Hematopoietic multipotent progenitor cell treated with erythropoietin and hydrocortisone succinate and interleukin-3 and kit ligand, for 15 days (in vitro differentiated cells): ENCODE measurements around the gene KLHDC8B.

Experiments used
- DNase-seq: peaks from one replicate; pipeline ENCODE4 v3.0.0-alpha.2; 2015; ENCODE audit warnings: low spot score

Gene KLHDC8B

DNA sequence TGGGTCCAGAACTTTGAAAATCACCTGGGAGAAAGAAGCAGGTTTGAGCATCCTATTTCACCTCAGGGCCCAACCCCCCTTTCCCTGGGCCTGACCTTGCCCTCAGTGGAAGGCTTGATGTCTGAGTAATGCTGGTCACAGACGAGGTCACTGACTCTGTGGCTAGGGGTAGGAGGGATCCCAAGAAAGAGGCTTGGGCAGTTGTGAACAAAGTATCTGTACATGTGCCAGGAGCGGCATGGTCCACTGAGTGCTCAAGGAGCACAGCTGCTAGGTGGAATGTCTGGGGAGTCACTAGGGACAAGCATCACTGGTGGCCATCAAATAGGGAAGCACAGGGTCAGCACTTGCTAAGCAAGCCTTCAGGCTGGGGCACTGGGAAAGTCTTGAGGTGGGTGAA is 12.6 kb upstream of the KLHDC8B start:
- DNase-seq, result no peak

DNA sequence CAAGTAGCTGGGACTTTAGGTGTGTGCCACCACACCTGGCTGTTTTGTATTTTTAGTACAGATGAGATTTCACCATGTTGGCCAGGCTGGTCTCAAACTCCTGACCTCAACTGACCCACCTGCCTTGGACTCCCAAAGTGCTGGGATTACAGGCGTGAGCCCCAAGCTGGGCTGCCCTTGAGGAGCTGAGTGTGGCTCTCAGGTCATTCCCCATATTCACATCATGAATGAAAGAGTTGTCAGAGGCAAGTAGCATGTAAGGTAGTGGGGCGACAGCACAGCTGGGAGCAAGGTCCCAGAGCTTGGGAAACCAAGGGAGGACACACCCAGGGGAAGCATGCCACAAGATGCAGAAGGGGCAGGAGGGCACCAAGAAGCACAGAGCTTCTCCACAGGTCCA is 10.2 kb upstream of the KLHDC8B start:
- no peak for DNase-seq

DNA sequence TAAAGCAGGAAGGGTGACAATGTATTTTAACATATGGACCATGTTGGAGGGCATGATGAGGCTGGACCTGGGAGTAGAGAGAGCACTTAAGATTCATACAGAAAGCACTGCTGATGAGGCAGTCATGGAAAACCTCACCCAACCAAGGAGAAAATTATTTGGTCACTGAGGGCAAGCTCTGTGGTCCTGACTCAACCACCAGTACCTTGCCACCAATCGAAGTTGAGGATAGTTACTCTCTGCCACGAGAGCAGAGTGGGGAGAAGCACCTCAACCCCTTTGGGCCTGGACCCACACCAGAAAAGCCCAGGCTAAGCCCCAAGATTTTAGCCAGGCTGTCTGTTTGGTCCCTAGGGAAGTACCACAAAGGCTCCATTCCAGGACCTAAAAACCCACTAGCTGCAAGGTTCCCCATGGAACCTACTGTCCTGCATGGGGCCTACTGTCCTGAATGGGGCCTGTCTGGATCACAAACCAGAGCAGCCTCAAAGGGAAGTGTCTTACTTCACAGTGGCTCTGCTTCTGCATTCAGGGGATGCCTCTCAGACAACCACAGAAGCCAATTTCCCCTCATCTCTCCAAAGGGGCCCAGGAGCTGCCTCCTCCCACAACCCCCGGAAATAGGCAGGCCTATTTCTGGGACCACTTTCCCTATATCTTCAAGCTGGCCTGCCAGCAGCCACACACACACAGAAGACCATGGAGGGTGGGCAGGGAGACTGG is 9.4 kb upstream of the KLHDC8B start:
- DNase-seq, result no peak

DNA sequence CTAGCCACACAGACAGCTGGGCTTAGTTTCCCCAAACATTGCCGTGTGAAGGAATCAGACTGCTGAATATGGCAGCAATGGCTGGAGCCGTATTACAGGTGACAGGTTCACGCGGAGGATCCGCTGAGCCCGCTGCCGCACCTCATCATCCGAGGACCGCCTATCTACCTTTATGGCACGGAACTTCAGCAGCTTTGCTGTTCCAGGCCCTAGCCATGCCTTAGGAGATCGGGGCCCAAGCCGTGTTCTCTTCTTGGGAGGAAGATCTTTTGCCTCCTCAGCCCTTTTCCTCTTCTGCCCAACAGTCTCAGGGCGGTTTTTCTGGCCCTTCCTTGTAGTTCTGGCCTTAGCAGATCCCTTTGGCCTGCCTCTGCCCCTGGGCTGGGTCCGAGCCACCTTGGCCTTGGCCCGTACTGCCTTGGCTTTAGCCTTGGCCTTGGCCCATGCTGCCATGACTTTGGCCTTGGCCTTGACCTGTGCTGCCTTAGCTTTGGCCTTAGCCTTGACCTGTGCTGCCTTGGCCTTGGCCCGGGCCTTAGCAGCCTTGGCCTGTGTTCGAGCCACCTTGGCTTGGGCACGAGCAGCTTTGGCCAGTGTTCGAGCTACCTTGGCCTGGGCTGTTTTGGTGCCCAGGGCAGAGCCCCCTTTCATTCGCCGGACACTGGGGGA is 8.5 kb upstream of the KLHDC8B start:
- DNase-seq, result no peak

DNA sequence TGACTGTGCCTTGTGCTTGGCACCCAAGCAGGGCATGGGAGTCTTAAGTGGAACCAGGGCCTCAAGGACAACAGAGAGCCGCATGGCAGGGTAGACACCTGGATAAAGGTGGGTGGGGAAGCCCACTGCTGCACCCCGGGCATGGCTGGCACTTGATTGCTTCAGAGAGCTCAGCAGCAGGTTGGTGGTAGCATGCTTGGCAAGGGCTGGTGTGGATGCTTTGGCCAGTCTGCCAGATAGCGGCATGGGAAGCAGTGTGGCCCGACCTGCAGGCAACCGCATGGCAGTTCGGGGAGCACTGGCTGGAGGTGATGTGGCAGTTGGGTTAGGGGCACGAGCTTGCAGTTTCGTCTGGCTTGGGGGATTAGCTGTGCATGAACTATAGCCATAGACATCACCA is 7.8 kb upstream of the KLHDC8B start:
- DNase-seq, result no peak

DNA sequence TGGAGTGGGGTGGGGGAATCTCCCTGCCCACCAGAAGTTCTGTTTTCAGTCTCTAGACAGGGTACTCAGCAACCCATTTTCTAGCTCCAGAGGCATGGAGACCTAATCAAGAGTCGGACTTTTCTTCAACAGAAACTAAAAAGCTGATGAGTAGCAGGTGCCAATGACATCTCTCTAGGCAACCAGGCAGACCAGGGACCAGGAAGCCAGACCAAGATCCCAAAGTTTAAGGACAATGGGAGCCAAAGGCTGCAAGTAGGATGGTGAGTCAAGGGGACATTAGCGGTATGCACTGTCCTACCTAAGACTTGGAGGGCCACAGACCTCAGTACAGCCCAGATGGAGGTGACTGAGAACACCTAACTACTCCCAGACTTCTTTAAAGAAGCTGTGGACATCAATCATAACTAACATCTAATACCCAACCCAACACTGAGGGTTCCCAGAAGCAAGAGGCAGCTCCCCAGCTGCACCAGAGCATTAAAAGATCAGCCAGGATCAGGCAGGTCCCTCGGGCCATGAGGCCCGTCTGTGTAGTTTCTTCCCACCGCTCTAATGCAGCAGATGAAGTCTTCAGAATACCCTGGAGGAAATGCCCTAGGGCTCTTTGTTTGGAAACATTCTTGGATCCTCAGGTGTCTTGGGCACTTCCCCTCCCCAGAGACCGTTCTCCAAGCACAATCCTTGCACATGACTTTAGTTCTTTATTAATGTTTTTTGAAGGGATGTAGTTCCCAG is 6.2 kb upstream of the KLHDC8B start:
- DNase-seq, result no peak

DNA sequence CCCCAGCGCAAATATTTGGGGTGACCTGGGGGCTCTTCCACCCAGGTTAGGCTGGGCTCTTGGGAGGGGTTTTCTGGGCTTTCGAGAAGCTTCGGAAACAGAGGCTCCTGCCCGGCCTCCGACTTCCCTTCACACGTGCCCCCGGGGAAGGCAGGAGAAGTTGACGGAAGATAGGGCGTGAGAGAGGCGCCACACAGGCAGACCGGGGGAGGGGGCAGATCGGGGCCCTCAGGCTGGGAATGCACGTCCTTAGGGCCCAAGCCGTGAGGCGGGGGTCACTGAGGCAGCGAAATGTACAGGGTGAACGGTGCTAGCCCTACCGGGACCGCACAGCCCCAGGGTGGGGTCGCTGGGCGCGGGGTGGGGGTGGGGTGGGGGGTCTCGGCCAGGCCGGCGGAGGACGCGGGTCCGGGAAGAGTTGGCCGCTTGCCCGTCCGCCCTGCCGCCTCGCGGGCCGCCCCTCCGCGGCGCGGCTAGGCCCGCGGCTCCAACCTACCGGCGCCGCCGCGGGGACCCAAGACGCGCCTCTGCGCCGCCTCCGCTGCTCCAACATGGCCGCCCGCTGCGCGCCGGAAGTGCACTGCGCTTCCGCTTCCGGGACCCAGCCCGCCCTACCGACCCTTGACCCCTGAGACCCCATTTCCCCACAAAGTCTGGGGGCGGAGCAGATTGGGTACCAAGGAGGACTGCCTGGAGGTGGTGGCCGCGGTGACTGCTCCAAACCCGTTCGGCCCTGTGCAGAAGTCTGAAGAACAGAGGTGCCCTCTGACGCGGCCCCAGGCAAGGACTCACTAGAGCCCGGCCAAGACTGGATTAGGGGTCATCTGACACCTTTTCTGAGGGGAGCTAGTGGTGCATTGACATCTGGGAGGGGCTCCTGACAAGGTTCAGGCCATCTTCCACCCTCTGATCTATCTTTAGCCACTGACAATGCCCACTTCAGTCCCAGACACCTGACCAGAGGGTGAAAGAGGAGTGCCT is 5.3 kb upstream of the KLHDC8B start, which contains the start of gene CCDC71:
CCDC71 (minus strand) TSS at position 561 of the 981 bp plus-strand sequence. CDS start 2,123 bp downstream, outside the sequence.
- peak; percentile 79 for DNase-seq

DNA sequence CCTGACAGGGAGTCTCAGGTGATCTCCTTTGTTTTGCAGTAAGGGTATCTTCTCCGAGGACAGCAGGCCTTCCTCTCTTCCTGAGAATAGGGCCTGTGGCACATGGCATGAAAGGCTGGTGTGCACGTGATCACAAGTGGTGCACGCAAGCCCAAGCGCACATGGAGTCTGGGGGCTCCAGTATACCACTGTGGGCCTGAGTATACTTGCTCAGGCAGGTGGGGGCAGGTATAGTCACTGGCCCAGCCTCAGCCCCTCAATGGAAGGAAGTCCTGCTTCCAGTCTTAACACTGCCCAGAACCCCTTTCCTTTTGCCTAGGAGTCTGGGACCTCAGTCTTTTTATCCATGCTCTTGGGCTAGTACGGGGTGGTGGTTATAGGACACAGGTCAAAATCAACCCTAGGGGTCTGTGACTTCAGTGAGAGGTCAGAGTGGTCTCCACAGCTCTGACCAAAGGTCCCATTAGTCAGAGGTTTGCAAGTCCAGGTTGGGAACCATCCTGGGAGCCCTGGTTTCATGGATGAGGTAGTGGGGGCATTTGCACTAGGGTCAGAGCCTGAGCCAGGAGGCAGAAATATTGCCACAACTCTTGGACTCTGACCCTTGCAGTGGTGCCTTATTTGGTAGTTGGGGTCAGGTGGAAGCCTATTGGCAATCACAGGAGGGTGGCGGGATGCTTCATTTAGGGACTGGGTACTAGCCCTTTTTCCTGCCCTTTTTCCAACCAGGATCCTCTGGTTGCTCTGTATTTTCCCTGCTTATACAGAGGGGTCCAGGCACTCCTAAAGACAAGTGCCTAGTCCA is 4.4 kb upstream of the KLHDC8B start:
- DNase-seq, result no peak

DNA sequence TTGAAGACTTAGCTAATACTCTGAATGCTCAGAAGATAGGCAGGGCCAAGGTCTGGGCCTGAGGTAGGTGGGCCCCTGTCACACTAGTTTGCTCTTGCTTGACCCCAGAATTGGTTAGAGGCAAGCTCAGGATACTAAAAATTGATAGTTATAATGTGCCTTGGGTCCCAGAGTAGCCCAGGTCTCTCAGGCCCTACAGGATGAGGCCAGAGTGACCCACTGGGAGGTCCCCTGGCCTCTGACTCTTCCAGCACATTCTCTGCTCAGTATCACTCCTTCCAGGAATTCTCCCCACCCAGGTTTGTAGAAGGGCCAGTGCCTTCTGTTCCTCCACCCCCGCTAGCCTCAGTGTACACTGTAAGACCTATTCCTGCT is 667 bp upstream of the KLHDC8B start:
- DNase-seq, result no peak

DNA sequence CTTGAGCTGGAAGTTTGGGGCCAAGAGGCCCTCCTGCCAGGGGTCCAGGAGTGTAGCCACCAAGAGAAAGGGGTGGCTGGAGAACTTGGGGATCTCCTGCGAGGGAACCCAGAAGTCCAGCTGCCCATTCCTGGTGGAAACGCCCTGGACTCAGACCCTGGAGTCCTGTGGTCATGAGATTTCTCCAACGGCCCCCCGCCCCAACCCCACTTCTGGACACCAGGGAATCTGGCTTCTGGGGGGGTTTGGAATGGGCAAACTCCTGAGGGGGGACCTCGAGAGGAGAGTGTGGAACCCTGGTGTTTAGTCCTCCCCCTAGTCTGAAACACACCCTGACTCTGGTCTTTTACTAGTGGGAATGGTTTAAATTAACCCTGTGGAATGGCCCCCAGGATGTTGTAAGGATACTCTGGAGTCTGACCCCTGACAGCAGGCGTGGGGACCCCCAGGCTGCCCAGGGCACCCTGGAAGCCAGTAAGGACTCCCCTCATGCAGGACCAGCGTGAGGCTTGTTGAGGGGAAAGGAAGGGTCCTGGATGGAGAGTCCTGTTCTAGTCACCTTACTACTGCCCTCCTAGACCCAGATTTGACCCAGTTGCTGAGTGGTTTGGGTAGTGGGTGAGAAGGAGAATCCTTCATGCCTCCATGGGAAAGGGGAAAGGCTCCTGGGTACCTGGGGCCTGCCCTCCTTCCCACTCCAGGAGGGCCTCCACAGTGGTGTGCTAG is 540 bp downstream of the KLHDC8B start:
- peak; percentile 29 for DNase-seq

DNA sequence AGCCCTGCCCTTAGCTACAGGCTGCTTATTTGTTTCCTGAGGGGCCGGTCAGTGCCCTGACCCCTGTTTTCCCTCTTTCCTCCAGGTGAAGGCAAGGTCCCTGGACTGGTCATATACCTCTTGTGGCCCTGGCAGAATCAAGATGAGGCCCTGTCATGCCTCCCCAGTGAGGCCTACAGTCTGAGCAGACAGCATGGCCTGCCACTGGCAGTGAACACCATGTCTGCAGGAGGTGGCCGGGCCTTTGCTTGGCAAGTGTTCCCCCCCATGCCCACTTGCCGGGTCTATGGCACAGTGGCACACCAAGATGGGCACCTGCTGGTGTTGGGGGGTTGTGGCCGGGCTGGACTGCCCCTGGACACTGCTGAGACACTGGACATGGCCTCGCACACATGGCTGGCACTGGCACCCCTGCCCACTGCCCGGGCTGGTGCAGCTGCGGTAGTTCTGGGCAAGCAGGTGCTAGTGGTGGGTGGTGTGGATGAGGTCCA is 1.2 kb downstream of the KLHDC8B start:
- peak; percentile 35 for DNase-seq

DNA sequence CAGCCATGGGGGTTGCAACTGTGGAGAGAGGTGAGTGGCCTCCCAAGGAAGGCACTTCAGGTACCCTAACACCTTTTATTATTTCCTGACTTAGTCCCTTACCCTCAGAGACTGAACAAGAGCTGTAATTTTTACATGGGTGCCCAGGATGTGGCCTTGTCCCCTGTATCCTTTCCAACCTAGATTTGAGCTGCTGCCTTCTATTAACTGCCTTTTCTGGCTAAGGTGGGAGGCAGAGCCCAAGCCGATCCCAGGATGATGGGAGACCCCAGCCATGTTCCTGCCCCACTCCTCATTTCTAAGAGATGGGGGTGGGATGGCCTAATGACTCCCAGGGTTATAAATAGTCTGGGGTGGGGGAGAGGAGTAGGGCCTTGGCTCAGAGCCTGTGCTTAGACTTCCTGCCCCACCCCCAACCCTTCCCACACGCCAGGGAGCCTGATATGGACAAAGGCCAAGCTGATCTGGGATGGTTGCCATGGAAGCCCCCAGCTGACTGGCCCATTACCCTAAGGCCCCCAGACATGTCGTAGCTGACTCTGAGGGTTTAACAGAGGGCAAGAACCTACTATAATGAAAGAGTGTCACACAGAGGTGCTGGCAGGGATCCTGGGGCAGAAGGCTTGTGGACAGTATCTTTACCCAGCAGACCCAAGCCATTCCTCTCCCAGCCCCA is 1.9 kb downstream of the KLHDC8B start:
- peak; percentile 72 for DNase-seq

DNA sequence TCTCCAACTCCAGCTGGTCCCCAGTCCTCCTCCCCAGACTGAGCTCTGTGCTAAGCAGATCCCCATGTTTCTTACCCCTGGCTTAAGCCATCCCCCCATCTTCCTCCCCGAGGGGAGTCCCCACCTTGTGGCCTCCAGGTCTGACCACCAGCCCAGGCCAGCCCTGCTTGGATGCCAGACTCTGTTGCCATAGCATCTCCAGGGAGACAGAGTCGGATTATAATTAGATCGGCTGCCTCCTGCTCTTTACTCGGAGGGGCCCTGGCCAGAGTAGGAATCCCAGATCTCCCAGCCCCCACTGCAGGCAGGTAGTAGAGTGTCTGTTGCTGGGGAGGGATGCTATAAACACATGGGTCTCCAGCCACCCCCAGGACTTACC is 2.4 kb downstream of the KLHDC8B start:
- DNase-seq, result no peak

DNA sequence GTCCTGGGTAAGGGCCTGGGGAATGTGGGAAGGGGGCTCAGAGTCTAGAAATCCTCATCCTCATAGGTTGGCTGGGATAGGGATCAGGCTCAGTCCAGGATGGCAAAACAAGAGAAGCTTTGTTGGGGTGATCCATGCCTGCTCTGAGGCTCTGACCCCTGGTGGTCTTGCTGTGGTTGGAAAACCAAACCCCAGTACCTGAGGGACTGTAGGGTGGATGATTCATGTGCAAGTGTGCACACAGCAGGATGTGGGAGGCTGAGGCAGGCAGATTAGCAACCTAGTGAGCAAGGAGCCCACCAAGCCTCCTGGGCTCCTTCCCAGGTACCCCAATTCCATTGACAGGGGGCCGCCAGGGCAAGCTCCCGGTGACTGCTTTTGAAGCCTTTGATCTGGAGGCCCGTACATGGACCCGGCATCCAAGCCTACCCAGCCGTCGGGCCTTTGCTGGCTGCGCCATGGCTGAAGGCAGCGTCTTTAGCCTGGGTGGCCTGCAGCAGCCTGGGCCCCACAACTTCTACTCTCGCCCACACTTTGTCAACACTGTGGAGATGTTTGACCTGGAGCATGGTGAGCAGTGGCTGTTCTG is 3.1 kb downstream of the KLHDC8B start:
- DNase-seq, result no peak

DNA sequence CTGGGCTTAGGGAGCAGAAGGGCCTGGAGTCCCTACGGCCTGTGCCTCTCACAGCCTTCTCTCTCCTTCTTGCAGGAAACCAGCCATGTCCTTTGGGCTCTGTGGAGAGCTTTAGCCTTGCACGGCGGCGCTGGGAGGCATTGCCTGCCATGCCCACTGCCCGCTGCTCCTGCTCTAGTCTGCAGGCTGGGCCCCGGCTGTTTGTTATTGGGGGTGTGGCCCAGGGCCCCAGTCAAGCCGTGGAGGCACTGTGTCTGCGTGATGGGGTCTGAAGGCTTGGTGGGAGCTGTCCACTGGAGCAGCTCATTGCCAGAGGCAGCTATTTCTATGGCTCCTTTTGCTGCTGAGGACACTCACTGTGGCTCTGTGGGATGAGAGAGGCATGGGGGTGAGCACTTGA is 4.1 kb downstream of the KLHDC8B start:
- no peak for DNase-seq

DNA sequence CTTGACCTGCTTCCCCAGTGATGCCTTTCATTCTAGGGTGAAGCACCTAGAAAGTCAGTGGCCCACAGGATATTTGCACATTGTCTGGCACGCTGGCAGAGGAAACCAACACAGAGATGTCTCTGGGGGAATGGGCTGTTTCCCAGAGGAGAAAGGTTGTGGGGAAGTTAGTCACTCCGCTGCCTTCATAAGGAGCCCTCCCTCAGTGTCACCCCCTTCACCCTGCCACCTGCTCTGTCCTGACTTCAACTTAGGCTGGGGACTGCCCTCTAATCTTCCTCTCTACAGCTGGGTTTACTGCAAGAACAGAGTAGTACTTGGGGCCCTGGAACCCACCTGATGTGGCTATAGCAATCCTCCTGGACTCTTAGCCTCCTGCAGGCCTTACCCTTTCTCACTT is 5.7 kb downstream of the KLHDC8B start:
- no peak for DNase-seq

DNA sequence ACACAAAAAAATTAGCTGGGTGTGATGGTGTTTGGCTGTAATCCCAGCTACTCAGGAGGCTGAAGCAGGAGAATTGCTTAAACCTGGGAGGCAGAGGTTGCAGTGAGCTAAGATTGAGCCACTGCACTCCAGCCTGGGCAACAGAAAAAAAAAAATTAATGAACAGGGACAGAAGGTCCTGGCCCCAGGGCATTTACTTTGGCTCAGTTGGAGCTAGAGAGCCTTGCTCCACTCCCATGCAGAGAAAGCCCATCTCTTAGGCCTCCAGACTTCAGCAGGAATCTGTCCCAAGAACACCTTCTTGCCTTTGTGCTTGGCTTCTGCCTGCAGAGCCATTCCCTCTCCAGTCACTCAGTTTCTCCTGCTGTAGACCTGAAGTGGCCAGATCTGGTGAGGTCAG is 8.7 kb downstream of the KLHDC8B start:
- no peak for DNase-seq

DNA sequence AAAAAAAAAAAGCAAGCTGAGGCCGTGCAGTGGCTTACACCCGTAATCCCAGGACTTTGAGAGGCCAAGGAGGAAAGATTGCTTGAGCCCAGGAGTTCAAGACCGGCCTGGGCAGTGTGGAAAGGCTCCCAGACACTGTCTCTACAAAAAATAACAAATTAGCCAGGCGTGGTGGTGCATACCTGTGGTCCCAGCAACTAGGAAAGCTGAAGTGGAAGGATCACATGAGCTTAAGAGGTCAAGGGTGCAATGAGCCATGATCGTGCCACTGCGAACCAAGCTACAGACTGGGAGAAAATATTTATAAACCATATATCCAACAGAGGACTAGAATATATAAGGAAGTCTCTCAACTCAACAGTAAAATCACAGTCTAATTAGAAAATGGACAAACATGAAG is 10.0 kb downstream of the KLHDC8B start:
- no peak for DNase-seq

DNA sequence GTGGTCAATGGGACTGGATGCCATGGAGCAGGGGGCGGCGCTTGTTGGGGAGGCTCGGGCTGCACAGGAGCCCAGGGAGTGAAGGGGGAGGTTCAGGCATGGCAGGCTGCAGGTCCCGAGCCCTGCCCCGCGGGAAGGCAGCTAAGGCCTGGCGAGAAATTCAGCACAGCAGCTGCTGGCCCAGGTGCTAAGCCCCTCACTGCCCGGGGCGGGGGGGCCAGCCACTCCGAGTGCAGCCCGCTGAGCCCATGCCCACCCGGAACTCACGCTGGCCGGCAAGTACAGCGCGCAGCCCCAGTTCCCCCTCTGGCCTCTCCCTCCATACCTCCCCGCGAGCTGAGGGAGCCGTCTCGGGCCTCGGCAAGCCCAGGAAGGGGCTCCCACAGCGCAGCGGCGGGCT is 11.3 kb downstream of the KLHDC8B start:
- no peak for DNase-seq
